Stimulated activated CD4-positive, alpha-beta T cell treated with anti-CD3 and anti-CD28 coated beads, Interleukin-2, amount 100 ng/mL, for 48 hours (primary cell): Measurements from ENCODE around the gene GPR137.

Experiments
- DNase-seq, 2 donors: peaks; one replicate each; pipeline ENCODE4 v3.0.0-alpha.2; 2020

The GPR137 gene

GRCh38 chr11:64288353-64288750, 2.7 kb downstream of the GPR137 start:
- no peak for DNase-seq

GRCh38 chr11:64289002-64289564, 3.4 kb downstream of the GPR137 start:
- DNase-seq, result no peak

GRCh38 chr11:64290352-64291261, 5.0 kb downstream of the GPR137 start:
- no peak for DNase-seq

- no peak for DNase-seq
These were observed 5.7 kb downstream of the GPR137 start, which contains the start of gene KCNK4 for GRCh38 chr11:64291262-64291751. Gene KCNK4, plus strand, starts transcription at chr11:64291302. Its CDS starts 1,717 bp downstream, at chr11:64293019.

GRCh38 chr11:64291752-64292459, 6.3 kb downstream of the GPR137 start:
- no peak for DNase-seq

- DNase-seq, result no peak
These were observed 7.0 kb downstream of the GPR137 start for GRCh38 chr11:64292460-64293254.

GRCh38 chr11:64294774-64295173, 9.1 kb downstream of the GPR137 start:
- no peak for DNase-seq

GRCh38 chr11:64295760-64296159, 10.1 kb downstream of the GPR137 start:
- DNase-seq, result no peak

GRCh38 chr11:64296236-64296635, 10.6 kb downstream of the GPR137 start:
- DNase-seq, result no peak

- DNase-seq, result no peak
These were observed 11.4 kb downstream of the GPR137 start for GRCh38 chr11:64296830-64297698.

GRCh38 chr11:64297699-64298358, 12.2 kb downstream of the GPR137 start:
- DNase-seq, result no peak

- no peak for DNase-seq
These were observed 13.6 kb downstream of the GPR137 start for GRCh38 chr11:64298966-64299846.

- DNase-seq, result no peak
These were observed 14.4 kb downstream of the GPR137 start, which contains the start of gene CATSPERZ for GRCh38 chr11:64299847-64300648. Gene CATSPERZ, plus strand, starts transcription at chr11:64300358. Its CDS starts 53 bp downstream, at chr11:64300411.

- no peak for DNase-seq
These were observed 17.7 kb downstream of the GPR137 start for GRCh38 chr11:64303109-64304031.

- DNase-seq, result no peak
These were observed 18.3 kb downstream of the GPR137 start for GRCh38 chr11:64304032-64304315.

- peak; percentile 95 to 98 for DNase-seq
These were observed 18.8 kb downstream of the GPR137 start for GRCh38 chr11:64304316-64305072.

GRCh38 chr11:64305075-64305690, 19.5 kb downstream of the GPR137 start, which contains the start of gene ESRRA:
Gene ESRRA, plus strand, starts transcription at chr11:64305524. Its CDS starts 1,656 bp downstream, at chr11:64307180.
- peak; percentile 100 for DNase-seq
